CD14-positive monocyte (primary cell): Measurements from ENCODE around the gene ARL17A. TPM values are rescaled to one million over a fixed set of nuclear protein-coding genes. Genes with fewer than 3 reads are reported as not detected.

ENCODE experiments used
- polyA plus RNA-seq, 3 donors: library from polyadenylated mRNA; depleted of rRNA in 1 of 3; unstranded in 2 of 3; stranded (reverse) in 1 of 3; fragments of 300-500 nt in 2 of 3; fragments of >200 nt in 1 of 3; fragmentation: Illumina TruSeq in 2 of 3; gene quantifications; 1 replicate in 2 of 3; 2 replicates in 1 of 3; pipeline ENCODE4 v1.2.3, GENCODE V29; 2012 to 2021
- small RNA-seq: library from RNA; depleted of rRNA; stranded (forward); fragments of <200 nt; gene quantifications from one replicate; pipeline ENCODE3, GENCODE V24; 2012; ENCODE audit warnings: low read depth; ENCODE audit not compliant: insufficient read length

ARL17A gene
- polyA plus RNA-seq, 3 donors: 2.0 to 21.5 (median 2.9) TPM

Small RNA genes lying within 50 kb of the gene (small RNA-seq; reads per million reads assigned to genes)
- not detected for gene RN7SL199P

Other genes starting within 250 kb of the ARL17A start
- gene ARL17B, start 217.9 kb downstream of the ARL17A start, polyA plus RNA-seq: 10 to 100 TPM; 12.0 to 14.3 (median 13.6) TPM
- 10 to 100 TPM in 1 of 3 donors, 1 to 10 TPM in 2; 1.7 to 22.9 (median 2.1) TPM for gene LRRC37A2, start 67.2 kb downstream of the ARL17A start, polyA plus RNA-seq
- 10 to 100 TPM; 22.5 to 63.2 (median 58.0) TPM for gene NSF, start 11.0 kb upstream of the ARL17A start, polyA plus RNA-seq
- gene WNT3, start 239.0 kb upstream of the ARL17A start, polyA plus RNA-seq: under 1 TPM in 1 of 3 donors, not detected in 2; 0.01 TPM